HG02970 (cell line): ENCODE data around the gene NAV2.

Experiments
- ATAC-seq: cut with Tn5 transposase; IDR thresholded peaks from one replicate; pipeline ENCODE4 v1.9.1; 2021; ENCODE audit warnings: mild to moderate bottlenecking, moderate library complexity, moderate number of reproducible peaks; ENCODE audit not compliant: unreplicated experiment, low FRiP score

Gene NAV2

DNA sequence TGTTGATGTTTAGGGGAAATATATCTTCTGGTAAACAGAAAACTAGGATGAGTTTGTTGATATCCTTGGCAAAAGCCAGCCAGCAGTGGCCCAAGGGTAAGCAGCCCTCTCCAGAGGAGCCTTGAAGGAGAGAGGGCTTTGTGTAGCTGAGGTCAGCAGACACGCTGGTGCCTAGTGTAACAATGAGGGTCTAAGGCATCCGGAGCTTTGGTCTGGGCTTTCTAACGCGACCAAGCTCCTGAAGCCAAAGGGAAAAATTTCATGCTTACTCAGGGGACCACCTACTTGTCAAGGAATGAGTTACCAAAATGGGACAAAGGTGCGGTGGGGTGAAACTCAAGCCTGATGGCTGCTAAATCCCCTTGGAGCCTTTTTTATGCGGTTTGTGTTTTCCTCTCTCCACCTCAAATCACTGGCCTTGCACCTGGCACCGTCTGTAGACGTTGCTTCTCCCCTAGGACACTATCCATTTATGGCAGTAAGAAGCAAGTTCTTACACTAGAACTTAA is 312.7 kb downstream of the NAV2 start:
- no peak for ATAC-seq

- ATAC-seq: no peak
Observed at GRCh38 chr11:20026629-20027555, 314.3 kb downstream of the NAV2 start.

DNA sequence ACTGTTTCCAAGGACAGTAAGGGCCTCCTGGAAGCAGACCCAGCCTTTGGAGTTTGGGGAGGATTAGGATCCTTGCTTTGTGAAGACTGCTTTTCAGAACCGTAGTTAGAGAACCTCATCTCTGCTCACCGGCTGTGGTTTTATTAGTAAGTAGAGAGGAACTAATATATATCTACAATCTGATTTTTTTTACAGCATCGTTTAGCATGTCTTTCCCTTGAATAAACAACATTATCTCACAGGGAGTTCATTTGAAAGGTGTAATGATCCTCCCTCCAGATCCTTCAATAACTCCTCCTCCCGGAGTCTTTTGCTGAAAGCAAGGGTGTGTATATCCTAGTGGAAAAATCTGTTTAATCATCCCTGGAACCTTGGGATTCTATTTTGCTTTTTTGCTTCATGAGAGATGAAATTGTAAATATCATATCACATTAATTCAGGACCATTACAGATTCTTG is 314.9 kb downstream of the NAV2 start:
- no peak for ATAC-seq

- ATAC-seq: no peak
Observed at GRCh38 chr11:20029193-20029592, 316.6 kb downstream of the NAV2 start.

GRCh38 chr11:20030472-20030871 is 317.8 kb downstream of the NAV2 start:
- ATAC-seq: no peak

DNA sequence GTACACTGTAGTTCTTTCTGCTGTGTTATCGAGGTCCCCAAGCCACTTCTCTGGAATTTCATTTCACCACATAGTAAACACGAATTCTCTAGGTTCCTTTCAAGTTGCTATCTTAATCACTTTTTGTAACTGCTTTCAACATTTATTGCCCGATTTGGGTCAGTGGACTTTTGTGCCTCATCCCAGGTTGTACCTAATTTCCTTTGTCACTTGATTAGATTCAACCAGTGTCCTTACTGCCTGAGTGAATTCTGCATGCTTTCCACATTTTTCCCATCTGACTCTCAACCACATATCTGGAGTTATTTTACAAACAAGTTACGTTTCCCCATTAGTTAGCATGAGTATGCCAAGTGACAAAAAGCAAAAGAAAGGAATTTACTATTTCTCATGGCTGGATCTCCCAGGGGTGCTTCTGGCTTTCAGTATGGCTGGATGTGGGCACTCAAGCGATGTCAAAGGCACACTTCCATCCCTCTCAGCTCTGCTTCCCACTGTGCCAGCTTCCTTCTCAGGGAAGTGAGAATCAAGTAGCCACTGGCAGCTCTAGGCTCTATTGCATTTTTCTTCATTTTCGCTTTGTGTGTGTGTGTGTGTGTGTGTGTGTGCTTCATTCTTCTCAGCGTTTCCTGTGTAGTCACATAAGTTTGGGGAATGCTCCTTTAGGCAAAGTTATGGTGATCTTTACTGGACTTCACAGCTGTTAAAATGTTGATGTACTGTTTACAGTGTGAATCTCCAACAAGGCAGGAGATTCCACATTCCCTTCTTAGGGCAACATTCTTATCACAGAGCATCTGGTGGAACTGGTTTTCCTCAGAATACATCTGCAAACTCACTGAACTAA is 318.7 kb downstream of the NAV2 start:
- no peak for ATAC-seq

GRCh38 chr11:20032127-20032526 is 319.5 kb downstream of the NAV2 start:
- no peak for ATAC-seq

- no peak for ATAC-seq
Observed at GRCh38 chr11:20032577-20033260, 320.1 kb downstream of the NAV2 start.

GRCh38 chr11:20033806-20034205 is 321.2 kb downstream of the NAV2 start:
- no peak for ATAC-seq

GRCh38 chr11:20034941-20035340 is 322.3 kb downstream of the NAV2 start:
- no peak for ATAC-seq

DNA sequence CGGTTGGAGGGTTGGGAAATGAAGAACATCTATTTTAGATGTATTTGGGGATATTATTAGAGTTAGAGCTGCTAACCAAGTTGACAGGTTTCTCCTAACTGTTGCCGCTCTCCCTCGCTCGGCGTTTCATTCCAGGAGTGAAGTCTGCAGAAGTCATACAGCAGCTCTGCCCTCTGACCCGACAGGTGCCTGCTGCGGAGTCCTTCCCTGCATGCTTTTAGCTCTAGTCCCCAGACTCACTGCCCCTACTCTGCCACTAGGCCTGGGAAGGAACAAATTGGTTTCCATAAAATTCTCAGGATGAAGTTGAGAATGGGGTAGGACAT is 322.7 kb downstream of the NAV2 start:
- ATAC-seq: no peak

- ATAC-seq: no peak
Observed at GRCh38 chr11:20035701-20036601, 323.3 kb downstream of the NAV2 start.

GRCh38 chr11:20036626-20037335 is 324.1 kb downstream of the NAV2 start:
- ATAC-seq: no peak

DNA sequence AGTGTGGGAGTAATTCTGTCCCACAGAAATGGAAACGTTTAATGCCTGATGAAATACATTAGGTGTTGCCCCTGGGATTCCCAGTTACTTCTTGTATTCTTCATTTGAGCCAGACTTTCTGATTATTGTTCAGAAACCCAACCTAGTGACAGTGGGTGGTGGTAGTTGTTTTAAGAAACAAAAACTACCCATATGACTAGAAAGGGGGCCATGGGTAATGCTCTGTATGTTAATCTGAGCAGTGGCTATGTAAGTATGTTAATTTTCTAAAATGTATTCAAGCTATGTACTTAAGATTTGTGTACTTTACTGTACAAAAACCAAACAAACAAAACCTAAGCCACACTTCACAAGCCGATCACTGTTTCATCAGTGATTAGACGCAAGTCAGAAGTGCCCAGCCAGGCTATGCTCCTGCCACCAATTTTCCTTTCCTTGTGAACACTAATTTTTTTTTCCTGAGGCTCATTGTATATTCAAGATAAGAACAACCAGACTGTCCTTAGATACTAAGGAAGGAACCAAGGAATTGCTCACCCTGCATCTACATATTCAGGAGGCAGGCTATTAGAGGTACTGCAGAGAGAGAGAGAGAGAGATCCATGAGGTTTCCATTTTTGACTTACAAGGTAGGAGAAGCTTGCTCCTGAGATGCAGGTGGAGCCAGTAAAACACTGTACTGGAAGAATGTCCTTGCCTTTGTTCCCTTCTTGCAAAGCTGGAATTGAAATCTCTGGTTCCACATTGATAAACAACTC is 324.9 kb downstream of the NAV2 start:
- no peak for ATAC-seq

- ATAC-seq: no peak
Observed at GRCh38 chr11:20038412-20038811, 325.8 kb downstream of the NAV2 start.

- ATAC-seq: no peak
Observed at GRCh38 chr11:20038972-20039371, 326.3 kb downstream of the NAV2 start.

DNA sequence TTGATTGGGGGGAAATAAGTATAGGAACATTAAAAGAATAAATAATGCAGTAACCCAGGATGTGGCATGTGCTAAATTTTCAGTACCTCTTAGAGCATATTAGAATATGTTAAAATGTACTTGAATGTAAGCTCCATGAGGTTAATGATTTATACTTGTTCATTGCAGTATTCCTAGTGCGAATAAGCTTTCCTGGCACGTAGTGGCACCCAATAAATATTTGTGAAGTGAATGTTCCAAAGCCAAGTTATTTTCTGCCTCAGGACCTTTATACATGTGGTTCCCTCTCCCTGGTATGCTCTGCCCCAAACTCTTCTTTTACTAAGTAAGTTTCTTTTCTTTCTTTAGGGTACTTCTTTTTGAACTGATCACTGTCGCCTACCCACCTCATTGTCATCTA is 328.9 kb downstream of the NAV2 start:
- no peak for ATAC-seq

DNA sequence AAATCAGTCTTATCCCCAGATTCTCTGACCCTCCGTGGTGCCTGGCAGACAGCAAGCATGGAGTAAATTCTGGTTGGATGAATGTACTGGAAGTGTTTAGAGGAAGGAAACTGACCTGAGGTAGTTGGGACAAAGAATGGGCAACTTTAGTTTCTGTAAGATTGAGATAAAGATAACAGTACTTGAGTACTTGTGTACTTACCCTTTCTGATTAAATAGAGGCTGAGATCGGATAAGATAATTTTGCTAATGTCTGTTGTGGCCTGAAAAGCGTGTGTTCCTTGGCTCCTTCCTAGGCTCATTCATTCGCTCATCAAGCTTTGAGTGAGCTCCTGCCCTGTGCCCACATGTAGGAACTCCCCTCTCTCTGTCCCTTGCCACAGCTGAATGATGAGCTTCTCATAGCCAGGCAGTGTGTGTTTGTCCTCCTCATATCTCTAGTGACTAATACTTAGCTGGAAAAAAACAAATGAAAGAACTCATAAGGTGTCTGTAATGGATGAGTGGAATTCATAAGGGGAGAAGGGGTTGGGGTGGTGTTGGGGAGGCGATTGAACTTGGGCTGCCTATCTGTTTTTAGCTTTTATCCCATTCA is 329.5 kb downstream of the NAV2 start:
- ATAC-seq: no peak
